HG02970 (cell line): ENCODE data around the gene GPHB5.
"Not testable (repeated sequence)": the region's sequence is repeated elsewhere in the genome, so short reads cannot be mapped to it uniquely, and the experiment has no call there.

Experiments used
- ATAC-seq: cut with Tn5 transposase; IDR thresholded peaks from one replicate; pipeline ENCODE4 v1.9.1; 2021; ENCODE audit warnings: mild to moderate bottlenecking, moderate library complexity, moderate number of reproducible peaks; ENCODE audit not compliant: unreplicated experiment, low FRiP score

Gene GPHB5

DNA sequence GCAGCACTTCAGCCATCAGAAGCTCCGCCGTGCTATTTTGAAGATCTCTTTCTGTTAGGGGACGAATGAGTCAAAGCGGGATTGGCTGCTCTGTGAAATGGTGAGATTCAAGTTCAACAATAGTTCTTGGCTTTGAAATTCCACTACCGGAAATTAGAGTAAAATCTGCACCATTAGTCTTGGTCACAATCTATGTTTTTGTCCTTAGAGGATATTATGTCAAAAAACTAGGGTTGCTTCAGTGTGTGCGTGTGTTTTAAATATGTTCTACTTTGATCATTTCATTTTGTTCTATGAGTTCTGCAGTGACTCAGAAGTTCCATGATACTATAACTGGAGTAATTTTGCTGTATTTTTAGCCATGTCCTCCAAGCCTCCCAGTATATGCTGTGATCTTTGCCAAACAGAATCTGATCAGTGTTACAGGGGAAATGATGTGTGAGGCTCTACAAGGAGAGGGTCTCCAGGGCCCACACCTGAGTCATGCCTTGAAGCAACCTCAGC, 22.6 kb downstream of the GPHB5 start:
- no peak for ATAC-seq

DNA sequence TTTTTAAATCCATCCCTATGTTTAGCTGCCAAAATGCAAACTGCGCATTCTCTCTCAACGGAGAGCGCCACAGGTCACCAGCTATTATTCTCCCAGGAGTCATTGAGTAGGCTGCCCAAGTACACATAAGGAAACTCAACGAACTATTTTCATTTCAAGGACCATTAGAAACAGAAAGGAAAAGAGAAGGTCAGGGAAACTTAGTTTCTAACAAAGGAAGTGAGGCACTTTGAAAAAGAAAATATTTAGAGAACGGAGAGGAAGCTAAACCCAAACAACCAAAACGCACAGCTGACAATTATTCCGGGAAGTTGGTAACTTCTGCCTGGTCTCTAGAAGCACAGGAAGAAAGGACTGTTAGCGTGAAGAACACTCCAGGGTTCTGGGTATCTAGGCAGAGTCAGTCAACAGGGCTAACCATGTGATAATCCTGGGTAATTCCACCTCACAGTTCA, 23.5 kb downstream of the GPHB5 start:
- no peak for ATAC-seq

GRCh38 chr14:63292805-63293204, 25.9 kb downstream of the GPHB5 start:
- ATAC-seq: no peak

DNA sequence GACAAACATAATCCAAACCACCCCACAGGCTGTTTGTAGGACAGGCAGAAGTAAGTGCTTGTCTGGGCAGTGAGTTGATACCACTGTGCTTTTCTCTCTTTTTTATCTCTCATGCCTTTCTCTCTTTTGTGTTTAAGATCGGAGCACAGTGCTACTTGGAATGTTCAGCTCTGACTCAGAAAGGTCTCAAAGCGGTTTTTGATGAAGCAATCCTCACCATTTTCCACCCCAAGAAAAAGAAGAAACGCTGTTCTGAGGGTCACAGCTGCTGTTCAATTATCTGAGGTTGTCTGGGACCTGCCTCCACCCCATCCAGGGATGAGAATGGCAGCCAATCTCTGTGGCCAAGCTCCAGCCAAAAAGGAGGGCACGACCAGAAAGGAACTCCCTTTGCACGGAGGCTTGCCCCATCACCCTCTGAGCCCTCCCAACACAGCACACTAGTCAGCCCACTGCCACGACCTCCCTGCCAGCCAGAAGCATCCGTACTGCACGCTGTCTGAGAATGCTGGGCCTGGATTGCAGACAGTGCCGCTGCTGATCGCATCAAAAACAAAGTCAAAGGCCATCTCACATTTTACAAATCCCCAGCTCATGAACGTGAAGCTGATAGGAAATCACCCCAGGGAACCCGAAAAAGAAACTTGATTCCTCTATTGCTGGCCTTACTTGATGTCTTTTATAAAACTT, 27.8 kb downstream of the GPHB5 start:
- no peak for ATAC-seq

GRCh38 chr14:63288853-63289252, 29.9 kb downstream of the GPHB5 start:
- ATAC-seq: no peak

DNA sequence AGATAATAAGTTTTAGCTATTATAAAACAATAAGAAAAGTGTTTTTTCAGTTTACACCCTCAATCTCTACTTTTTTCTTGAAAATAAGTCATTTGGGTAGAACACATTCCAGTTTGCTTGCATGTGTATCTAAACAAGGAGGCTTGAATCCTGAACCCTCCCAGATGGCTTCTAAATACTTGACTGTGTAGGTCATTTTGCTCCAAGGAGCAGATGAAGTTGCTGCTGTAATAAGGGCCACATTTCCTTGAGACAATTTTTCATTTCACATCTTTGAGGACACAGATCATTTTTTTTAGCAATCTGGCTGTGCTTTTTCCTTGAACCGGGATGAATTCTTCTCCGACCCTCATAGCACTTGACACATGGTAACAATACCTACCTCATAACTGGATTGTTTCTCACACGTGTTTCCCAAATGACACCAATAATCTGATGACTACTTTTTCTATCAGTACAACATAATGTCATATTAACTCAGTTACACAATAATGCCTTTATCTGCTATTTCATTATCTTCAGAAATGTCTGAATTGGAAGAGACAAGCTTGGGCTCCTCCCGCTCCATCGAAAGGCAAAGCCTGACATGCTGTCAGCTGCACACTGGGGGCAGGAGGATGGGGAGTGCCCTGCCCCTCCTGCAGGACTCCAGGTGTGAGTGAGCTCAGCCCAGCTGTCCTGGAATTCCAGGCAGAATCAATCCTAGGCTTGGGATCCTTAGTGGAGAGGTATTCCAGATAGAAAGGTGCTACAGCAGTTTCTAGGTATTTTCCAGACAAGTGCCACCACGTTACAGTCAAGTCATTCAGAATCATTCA, 30.9 kb downstream of the GPHB5 start:
- no peak for ATAC-seq

- ATAC-seq: no peak
These were observed 32.7 kb downstream of the GPHB5 start for GRCh38 chr14:63286071-63286470.

- ATAC-seq: no peak
These were observed 34.9 kb downstream of the GPHB5 start for GRCh38 chr14:63283884-63284248.

GRCh38 chr14:63282997-63283883, 35.5 kb downstream of the GPHB5 start:
- no peak for ATAC-seq

GRCh38 chr14:63279933-63280332, 38.8 kb downstream of the GPHB5 start:
- not testable (repeated sequence) for ATAC-seq

DNA sequence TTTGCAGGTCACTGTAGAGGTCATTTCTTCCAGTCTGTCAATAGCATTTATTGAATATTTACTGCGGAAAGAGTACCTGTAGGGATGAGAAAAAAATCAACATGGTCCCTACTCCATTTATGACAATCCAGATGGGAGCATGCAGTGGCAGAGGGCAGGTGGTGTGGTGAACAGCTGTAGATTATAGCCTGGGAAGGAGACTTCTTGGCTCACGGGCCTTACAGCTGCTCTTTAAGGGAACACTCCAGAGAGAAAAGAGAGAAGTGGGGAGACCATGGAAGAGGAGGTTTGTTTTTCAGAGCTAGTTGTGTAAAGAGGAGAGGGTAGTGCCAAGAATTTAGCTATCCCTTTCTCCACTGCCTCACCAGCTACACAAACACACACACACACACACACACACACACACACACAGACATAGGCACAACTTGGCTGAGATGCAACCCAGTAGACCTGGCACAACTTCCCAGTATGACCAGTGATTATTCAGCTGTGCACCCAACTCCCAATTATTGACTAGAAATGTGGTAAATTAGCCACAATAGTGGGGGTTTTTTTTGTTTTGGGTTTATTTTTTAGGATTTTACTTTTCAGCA, 41.0 kb downstream of the GPHB5 start:
- no peak for ATAC-seq

DNA sequence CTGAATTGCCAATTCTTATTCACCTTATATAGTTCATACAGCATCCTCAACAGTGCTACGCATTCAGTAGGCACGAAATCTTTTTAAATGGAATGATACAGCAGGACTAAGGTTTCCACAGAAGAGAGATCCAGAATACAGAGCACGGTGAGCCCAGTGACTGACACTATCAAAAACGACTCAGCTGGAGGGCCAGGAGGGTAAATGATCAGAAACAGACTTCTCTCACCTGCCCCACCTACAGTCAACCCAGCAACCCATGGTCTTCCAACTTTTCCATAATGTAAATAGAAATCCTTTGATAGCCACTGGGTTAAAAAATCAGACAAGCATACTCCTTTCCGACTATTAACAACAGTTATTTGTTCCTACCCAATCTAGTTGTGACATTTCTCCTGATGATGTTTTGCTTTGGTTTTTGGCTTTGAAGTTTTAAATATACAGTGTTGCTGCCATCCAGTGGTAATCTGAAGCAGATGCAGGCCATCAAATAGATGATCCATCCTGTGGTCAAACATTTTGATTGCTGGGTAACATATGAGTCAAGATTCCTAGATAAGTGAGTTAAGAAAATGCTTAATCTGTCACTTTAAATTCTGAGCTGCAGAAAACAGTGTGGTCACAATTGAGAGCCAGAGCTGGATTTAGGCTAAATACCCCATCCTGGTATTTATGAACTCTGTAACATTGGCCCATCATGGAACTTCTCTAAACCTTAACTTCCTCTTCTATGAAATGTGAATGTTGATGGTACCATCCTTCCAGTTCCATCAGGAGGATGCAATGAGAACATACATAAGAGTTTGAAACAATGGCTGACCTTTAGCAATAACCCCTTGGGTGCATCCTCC, 42.0 kb downstream of the GPHB5 start:
- no peak for ATAC-seq

DNA sequence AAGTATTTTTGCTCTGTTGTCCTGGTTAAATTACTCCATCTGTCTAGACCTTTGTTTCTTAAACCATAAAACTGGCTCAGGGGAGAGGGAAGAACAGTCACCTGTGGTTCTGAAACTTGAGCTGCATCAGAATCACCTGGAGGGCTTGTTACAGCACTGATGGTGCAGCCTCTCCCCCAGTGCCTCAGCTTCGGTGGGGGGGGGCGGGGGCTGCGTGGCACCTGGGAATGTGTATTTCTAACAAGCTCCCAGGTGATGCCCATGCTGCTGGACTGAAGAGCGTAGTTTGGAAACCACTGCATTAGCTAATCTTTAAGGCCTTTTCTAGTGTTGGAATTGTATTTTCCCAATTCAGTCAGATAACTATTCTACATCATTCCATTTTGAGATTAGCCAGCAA, 42.7 kb downstream of the GPHB5 start:
- no peak for ATAC-seq

DNA sequence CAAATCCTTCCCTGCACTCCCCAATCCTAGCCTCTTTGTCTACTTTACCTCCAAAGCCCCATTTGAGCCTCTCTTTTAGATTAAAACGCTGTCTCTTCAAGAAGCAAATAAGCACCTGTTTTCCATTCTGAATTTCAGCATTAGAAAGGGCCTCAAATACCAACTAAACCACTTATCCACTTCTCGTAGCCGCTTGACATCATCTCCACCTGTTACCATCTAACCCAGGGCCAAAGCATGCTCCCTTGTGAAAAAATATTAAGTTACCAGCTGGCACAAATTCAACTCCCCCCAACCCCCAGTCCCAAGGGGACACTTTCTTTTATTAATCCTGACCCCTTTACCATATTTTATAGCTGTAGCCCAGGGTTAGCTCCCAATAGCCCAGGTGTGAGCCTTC, 43.1 kb downstream of the GPHB5 start:
- no peak for ATAC-seq

DNA sequence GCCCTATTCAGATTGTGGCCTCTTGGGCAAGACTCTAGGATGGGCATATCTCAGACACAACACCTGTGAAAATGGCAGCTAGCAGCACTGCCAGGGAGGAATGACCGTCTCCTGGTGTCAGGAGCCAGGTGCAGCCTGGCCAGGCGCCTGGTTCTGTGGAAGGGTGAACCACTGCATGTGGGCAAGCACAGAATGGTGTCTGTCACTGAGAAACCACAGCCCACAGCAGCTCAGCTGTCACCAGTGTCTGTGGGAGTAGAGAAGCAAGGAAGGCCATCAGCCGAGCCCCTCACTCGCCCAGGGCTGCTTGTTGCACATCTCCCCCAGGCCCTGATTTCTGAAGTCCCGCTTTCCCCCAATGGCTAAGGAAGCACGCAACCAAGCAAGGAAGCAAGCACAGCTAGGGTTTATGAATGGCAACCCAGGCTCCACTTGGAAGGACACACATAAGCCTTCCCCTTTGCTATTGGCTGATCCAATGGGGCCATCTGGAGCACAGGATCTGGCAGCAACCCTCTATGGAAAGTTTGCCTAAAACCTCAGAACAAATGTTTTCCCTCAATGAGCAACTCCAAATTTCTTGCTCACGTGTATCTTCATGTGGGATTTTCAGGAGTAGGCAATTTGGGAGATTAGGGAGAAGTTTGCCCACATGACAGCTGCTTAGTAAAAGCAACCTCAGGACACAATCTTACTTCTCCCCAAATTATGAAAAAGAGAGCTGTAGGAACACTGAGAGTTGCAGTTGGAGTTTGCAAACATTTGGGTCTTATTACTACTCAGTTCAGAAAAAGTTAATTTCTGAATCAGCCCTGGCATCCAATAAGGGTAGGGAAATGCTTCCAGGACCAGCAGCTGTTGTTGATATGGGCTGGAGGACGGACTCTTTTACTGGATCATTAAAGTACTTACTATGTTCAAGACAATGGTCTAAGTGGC, 44.7 kb downstream of the GPHB5 start:
- no peak for ATAC-seq

- ATAC-seq: no peak
These were observed 45.6 kb downstream of the GPHB5 start for GRCh38 chr14:63273129-63273528.

DNA sequence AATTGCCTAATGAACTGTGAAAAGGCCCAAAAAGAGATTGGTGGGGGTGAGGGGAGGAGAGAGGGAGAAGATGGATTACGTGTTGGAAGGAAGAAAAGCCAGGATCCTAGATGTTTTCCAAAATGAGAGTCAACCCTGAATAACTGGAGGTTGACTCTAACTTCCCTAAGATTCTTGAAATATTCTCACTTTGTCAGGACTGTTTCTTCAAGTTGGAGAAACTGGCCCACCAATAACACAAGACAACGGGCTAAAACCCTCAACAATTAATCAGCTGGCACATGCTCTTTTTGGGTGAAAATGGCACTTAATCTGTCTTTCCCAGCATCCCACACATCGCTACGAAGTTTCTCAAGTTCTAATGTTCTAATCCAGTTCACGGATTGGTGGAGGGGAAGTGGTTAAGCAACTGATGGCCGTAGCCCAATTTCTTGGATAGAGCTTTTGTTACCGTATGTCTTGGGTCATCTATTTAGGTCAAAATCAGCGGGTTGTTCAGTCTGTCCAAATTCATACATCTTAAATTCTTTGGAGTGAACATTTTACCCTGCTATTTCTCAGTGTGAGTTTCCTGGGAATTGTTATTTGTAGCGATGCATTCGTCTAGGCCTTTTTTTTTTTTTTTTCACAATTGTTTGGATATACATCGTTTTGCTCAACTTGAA, 49.0 kb downstream of the GPHB5 start:
- ATAC-seq: no peak

- ATAC-seq: no peak
These were observed 50.0 kb downstream of the GPHB5 start for GRCh38 chr14:63268771-63269170.
